NT2/D1 (cell line): ENCODE results near the gene FIG4.
"Not testable (repeated sequence)": the region's sequence is repeated elsewhere in the genome, so short reads cannot be mapped to it uniquely, and the experiment has no call there.

Source experiments
- DNase-seq: peaks from one replicate; pipeline ENCODE4 v3.0.0-alpha.2; 2011; ENCODE audit warnings: low read depth, low spot score
- H3K27me3 ChIP-seq: 2 replicates; pipeline ENCODE4 v1.6.0; 2011; ENCODE audit warnings: mild to moderate bottlenecking; ENCODE audit not compliant: insufficient read length, insufficient read depth
- H3K36me3 ChIP-seq: 2 replicates; pipeline ENCODE4 v1.6.1; 2011; ENCODE audit warnings: mild to moderate bottlenecking, low read length, mixed read lengths; ENCODE audit not compliant: insufficient read depth, insufficient read length
- H3K4me1 ChIP-seq: 2 replicates; pipeline ENCODE4 v1.5.1; 2011; ENCODE audit not compliant: insufficient read depth, insufficient read length
- H3K4me3 ChIP-seq: 2 replicates; pipeline ENCODE4 v1.5.1; 2011; ENCODE audit warnings: low read depth; ENCODE audit not compliant: insufficient read length
- H3K9ac ChIP-seq: 2 replicates; pipeline ENCODE4 v1.6.0; 2011; ENCODE audit warnings: low read depth; ENCODE audit not compliant: insufficient read length
- H3K9me3 ChIP-seq: 2 replicates; pipeline ENCODE4 v1.5.1; 2011; ENCODE audit warnings: mild to moderate bottlenecking, low read length; ENCODE audit not compliant: insufficient read depth
- SUZ12 ChIP-seq: IDR thresholded peaks from 2 replicates; pipeline ENCODE4 v1.6.1; 2011; ENCODE audit not compliant: insufficient read length, insufficient read depth; ENCODE audit errors: extremely low read depth
- YY1 ChIP-seq: IDR thresholded peaks from 2 replicates; pipeline ENCODE4 v1.6.1; 2011; ENCODE audit not compliant: insufficient read length, insufficient read depth
- ZNF274 ChIP-seq: IDR thresholded peaks from 2 replicates; pipeline ENCODE4 v1.6.1; 2011; ENCODE audit warnings: mild to moderate bottlenecking, low read depth, low read length

FIG4 gene

DNA sequence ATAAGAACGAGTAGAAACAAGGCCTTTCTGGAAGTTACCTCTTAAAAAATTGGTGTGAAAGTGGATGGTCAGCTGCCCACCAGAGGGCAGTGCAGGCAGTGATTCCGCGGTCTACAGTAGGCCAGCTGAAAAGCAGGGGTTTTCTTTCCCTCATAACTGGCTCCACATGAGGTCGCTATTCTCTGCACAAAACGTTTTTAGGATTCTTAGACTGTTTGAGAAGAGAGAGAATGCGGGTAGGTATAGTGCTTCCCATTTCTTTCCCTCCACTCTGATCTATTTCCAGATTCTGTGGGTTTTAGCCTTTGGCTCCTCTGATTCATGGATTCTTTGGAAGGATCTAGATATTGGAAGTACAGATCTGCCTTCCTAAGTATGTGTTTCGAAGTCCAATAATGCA, 14.2 kb downstream of the FIG4 start:
- Histone ChIP-seq H3K9ac (no peak overlapping the region), H3K36me3 (no peaks in the 10 kb centered on the region), H3K9me3 (no peaks in the 10 kb centered on the region), H3K4me3 (no peak overlapping the region), H3K27me3 (no peaks in the 10 kb centered on the region), H3K4me1 (no peaks in the 10 kb centered on the region)
- TF ChIP-seq YY1 (no peak), ZNF274 (no peak), SUZ12 (no peak)
- DNase-seq = peak; percentile 87

DNA sequence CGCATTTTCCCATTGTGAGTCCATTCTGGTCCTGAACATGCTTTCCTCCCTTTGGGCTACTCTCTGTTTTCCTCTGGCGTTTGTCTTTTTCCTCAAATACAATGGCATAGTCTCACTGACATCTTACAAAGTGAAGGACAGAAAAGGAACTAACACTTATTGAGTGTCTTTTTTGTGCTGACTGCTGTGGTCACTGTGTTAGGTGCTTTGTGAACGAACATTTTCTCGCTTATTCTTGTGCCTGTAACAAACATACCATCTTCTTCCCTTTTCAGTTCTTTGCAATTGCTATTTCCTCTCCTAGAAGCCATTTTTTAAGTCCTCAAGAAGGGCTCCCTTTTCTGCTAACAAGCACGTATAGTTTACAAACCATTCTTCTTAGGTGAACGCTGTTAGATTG, 15.4 kb downstream of the FIG4 start:
- Histone ChIP-seq H3K27me3 (no peaks in the 10 kb centered on the region), H3K36me3 (no peaks in the 10 kb centered on the region), H3K9me3 (no peaks in the 10 kb centered on the region), H3K4me3 (no peak overlapping the region), H3K4me1 (no peaks in the 10 kb centered on the region), H3K9ac (no peak overlapping the region)
- DNase-seq = no peak
- no peak for TF ChIP-seq SUZ12
- no peak for TF ChIP-seq YY1
- TF ChIP-seq ZNF274 = no peak

DNA sequence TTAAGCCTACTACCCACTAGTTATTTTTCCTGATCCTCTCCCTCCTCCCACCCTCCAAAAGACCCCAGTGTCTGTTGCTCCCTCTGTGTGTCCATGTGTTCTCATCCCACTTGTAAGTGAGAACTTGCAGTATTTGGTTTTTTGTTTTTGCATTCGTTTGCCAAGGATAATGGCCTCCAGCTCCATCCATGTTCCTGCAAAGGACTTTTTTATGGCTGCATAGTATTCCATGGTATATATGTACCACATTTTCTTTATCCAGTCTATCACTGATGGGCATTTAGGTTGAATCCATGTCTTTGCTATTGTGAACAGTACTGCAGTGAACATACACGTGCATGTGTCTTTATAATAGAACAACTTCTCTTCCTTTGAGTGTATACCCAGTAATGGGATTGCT, 17.0 kb downstream of the FIG4 start:
- H3K27me3 ChIP-seq, H3K9ac ChIP-seq, H3K4me3 ChIP-seq, H3K36me3 ChIP-seq, H3K4me1 ChIP-seq, DNase-seq, H3K9me3 ChIP-seq: not testable (repeated sequence)

DNA sequence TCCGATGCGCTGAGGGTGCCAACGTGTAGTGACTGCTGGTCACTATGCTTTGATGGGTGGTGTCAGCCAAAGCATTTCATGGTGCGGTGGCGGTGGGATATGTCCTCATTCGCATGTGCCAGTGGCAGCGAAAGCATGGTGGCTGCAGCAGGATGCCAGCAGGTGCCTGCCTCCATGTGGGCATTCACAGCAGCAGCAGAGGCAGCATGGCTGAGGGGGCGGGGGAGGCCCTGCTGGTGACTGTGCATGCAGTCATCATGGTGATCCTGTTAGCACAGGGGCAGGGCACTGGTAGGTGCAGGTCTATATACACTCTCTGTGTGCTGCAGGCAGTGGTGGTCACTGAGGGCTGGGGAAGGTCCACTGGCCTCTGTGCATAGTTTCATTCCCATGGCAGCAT, 22.0 kb downstream of the FIG4 start:
- no peak overlapping the region for H3K9ac ChIP-seq
- DNase-seq = no peak

DNA sequence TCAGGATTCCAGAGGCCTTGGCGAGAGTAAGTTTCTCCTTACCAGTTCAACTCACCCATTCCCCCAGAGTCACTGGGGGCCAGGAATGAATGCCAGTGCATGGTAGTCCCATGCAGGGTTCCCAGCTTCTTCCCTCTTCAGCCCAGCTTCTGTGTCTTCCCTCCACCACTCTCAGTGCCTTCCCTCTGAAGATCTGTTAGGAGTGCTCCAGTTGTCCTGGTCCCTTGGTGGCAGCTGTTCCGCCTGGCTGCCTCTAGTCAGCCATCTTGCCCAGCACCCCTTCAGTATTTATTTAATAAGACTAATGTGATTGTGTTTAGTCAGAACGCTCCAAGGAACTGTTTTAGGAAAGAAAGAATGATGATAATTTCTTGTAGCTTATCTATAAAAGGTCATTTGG, 23.1 kb downstream of the FIG4 start:
- H3K4me1 ChIP-seq = no peaks in the 10 kb centered on the region
- TF ChIP-seq SUZ12 = no peak
- TF ChIP-seq YY1 = no peak
- no peak for TF ChIP-seq ZNF274
- no peak for DNase-seq
- H3K27me3 ChIP-seq = no peaks in the 10 kb centered on the region
- H3K36me3 ChIP-seq = no peaks in the 10 kb centered on the region
- H3K4me3 ChIP-seq = no peak overlapping the region
- no peak overlapping the region for H3K9ac ChIP-seq
- no peaks in the 10 kb centered on the region for H3K9me3 ChIP-seq

More for the DNA sequence above, 22.0 kb downstream of the FIG4 start:
- Histone ChIP-seq H3K9me3 (no peaks in the 10 kb centered on the region), H3K4me1 (no peaks in the 10 kb centered on the region), H3K4me3 (no peak overlapping the region), H3K27me3 (no peaks in the 10 kb centered on the region), H3K36me3 (no peaks in the 10 kb centered on the region)
- TF ChIP-seq ZNF274 (no peak), SUZ12 (no peak), YY1 (no peak)

DNA sequence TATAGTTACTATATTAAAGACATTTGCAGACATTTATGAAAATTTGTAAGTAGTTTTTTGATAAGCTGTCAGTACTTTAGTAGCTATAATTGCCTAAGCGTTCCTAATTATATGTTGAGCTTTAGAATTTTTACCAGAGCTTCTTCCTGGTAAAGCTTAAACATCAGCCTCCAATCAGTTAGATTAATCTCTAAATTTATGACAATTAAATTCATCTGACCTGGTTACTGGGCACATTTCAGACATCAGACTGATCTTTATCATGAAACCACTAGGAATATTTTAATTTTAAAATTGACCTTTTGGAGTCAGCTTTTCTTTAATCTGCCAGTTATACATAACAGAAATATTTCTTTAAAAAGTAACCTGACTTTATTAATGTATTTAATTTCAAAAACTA, 23.5 kb downstream of the FIG4 start:
- Histone ChIP-seq H3K9ac (no peak overlapping the region), H3K36me3 (no peaks in the 10 kb centered on the region), H3K4me1 (no peaks in the 10 kb centered on the region), H3K4me3 (no peak overlapping the region), H3K9me3 (no peaks in the 10 kb centered on the region), H3K27me3 (no peaks in the 10 kb centered on the region)
- TF ChIP-seq SUZ12 (no peak), YY1 (no peak), ZNF274 (no peak)
- no peak for DNase-seq

DNA sequence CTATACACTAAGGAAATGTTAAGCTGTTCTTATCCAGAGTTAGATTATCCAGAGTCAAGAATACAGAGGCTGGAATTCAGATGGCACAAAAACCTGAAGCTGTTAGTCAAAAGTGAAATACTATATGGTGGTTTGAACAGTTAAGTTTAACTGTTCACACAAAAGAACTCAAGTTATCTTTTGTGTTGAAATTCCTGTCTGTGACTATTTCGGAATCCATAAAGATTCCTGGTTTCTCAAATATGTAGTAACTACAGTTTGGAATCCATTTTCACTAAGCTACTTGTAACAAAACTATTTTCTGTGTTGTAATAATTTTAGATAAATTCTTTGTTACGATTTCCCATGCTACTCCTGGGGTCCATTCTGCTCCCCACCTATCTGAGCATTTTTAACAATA, 24.5 kb downstream of the FIG4 start:
- Histone ChIP-seq H3K4me1 (no peaks in the 10 kb centered on the region), H3K9me3 (no peaks in the 10 kb centered on the region), H3K4me3 (no peak overlapping the region), H3K36me3 (no peaks in the 10 kb centered on the region), H3K9ac (no peak overlapping the region), H3K27me3 (no peaks in the 10 kb centered on the region)
- no peak for TF ChIP-seq YY1
- TF ChIP-seq ZNF274 = no peak
- no peak for TF ChIP-seq SUZ12
- DNase-seq = no peak

DNA sequence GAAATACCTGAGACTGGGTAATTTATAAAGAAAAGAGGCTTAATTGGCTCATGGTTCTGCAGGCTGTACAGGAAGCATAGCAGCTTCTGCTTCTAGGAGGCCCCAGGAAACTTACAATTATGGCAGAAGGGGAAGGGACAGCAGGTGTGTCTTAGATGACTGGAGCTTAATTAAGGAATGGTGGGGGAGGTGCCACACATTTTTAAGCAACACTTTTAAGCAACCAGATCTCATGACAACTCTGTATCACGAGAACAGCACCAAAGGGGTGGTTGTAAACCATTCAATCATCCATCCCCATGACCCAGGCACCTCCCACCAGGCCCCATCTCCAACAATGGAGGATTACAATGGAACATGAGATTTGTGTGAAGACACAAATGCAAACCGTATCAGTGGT, 26.9 kb downstream of the FIG4 start:
- DNase-seq = no peak

More for the DNA sequence above, 26.9 kb downstream of the FIG4 start:
- Histone ChIP-seq H3K4me3 (no peak overlapping the region), H3K4me1 (no peaks in the 10 kb centered on the region), H3K9me3 (no peaks in the 10 kb centered on the region), H3K36me3 (no peaks in the 10 kb centered on the region), H3K9ac (no peak overlapping the region), H3K27me3 (no peaks in the 10 kb centered on the region)
- TF ChIP-seq SUZ12 (no peak), ZNF274 (no peak), YY1 (no peak)
